ENCODE results near the gene LYAR.

LYAR gene

DNA sequence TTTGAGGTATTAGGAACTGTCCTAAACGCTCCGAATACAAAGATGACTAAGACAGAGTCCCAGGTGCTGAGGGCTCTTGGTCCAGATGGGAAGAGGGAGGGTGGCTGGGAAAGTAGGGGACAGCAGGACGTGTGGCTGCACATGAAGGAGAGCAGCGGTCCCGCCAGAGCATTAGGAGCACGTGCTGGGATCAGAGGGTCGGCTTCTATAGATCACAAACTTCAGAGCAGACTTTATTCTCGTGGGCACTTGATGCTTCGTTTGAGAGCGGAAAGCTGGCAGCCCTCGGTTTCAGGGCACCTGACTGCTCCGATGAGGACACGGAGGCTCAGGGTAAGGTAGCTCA lies 26.2 kb upstream of the LYAR start:
- no peaks in the 10 kb centered on the region for H3K27me3 ChIP-seq (replicated peaks; ENCODE audit: control insufficient read depth, insufficient read depth, low read length, poor library complexity, severe bottlenecking)
- H3K4me3 ChIP-seq (ENCODE audit: insufficient read depth, low read depth, low read length, poor library complexity, severe bottlenecking), result no peak overlapping the region
- H3K9me3 ChIP-seq (ENCODE audit: control insufficient read depth, low read length), result no peaks in the 10 kb centered on the region
- H3K36me3 ChIP-seq (ENCODE audit: control insufficient read depth, insufficient read depth, low read length), result peaks cover 62% of the 10 kb centered on the region
- no peaks in the 10 kb centered on the region for H3K4me1 ChIP-seq (ENCODE audit: control insufficient read depth, insufficient read depth, low read length, poor library complexity, severe bottlenecking)
- DNase-seq, result no peak
- no peak overlapping the region for H3K27ac ChIP-seq (ENCODE audit: insufficient read depth, low read length, poor library complexity, severe bottlenecking)

DNA sequence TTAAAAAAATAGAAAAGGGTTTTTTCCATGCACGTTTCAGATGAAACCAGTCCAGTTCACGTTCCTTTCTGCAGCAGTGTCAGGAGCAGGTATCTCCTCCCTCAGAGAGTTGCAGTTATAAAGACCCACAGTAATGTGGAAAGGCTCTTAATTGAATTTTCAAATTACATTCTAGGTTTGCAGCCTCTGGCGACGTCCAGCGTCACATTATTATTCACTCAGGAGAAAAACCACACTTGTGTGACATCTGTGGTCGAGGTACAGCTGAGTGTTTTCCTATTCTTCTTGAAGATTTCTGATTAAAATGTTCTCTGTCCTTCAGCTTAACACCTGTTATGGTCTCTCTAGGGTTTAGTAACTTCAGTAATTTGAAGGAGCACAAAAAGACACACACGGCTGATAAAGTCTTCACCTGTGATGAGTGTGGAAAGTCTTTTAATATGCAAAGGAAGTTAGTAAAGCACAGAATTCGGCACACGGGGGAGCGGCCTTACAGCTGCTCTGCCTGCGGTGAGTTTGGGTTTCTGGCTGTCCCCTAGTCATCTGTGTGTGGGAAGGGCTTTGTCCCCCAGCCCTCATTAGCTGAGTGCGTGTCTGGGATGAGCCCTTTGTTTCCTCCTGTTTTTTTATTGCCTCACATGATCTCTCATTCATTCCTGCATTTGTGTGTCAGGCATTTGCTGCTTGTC lies 25.7 kb upstream of the LYAR start:
- no peaks in the 10 kb centered on the region for H3K27me3 ChIP-seq (replicated peaks; ENCODE audit: control insufficient read depth, insufficient read depth, low read length, poor library complexity, severe bottlenecking)
- H3K27ac ChIP-seq (ENCODE audit: insufficient read depth, low read length, poor library complexity, severe bottlenecking), result no peak overlapping the region
- peaks cover 56% of the 10 kb centered on the region for H3K36me3 ChIP-seq (ENCODE audit: control insufficient read depth, insufficient read depth, low read length)
- DNase-seq, result no peak
- no peaks in the 10 kb centered on the region for H3K9me3 ChIP-seq (ENCODE audit: control insufficient read depth, low read length)
- H3K4me1 ChIP-seq (ENCODE audit: control insufficient read depth, insufficient read depth, low read length, poor library complexity, severe bottlenecking), result no peaks in the 10 kb centered on the region
- H3K4me3 ChIP-seq (ENCODE audit: insufficient read depth, low read depth, low read length, poor library complexity, severe bottlenecking), result no peak overlapping the region

DNA sequence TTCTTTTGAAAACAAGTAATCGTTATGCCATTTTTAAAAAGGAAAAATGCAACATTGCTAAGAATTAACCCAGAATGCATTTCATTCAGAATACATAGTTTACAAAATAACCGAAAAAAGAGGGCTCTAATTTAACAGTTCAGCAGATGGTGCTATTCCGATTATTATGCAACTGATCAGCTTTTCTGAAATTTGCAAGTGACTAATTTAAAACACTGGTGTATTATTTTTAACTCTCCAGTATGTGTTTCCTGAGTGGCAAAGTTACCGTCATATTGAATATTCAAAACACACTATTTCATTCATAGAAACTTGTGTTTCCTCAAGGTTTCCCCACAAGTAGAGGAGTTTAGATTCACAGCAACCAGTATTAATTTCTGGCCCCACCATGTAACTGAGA lies 21.2 kb upstream of the LYAR start:
- H3K4me3 ChIP-seq (ENCODE audit: insufficient read depth, low read depth, low read length, poor library complexity, severe bottlenecking), result no peak overlapping the region
- no peak overlapping the region for H3K27ac ChIP-seq (ENCODE audit: insufficient read depth, low read length, poor library complexity, severe bottlenecking)
- no peaks in the 10 kb centered on the region for H3K4me1 ChIP-seq (ENCODE audit: control insufficient read depth, insufficient read depth, low read length, poor library complexity, severe bottlenecking)
- no peaks in the 10 kb centered on the region for H3K27me3 ChIP-seq (replicated peaks; ENCODE audit: control insufficient read depth, insufficient read depth, low read length, poor library complexity, severe bottlenecking)
- H3K36me3 ChIP-seq (ENCODE audit: control insufficient read depth, insufficient read depth, low read length), result peaks cover 41% of the 10 kb centered on the region
- no peaks in the 10 kb centered on the region for H3K9me3 ChIP-seq (ENCODE audit: control insufficient read depth, low read length)
- DNase-seq, result no peak

DNA sequence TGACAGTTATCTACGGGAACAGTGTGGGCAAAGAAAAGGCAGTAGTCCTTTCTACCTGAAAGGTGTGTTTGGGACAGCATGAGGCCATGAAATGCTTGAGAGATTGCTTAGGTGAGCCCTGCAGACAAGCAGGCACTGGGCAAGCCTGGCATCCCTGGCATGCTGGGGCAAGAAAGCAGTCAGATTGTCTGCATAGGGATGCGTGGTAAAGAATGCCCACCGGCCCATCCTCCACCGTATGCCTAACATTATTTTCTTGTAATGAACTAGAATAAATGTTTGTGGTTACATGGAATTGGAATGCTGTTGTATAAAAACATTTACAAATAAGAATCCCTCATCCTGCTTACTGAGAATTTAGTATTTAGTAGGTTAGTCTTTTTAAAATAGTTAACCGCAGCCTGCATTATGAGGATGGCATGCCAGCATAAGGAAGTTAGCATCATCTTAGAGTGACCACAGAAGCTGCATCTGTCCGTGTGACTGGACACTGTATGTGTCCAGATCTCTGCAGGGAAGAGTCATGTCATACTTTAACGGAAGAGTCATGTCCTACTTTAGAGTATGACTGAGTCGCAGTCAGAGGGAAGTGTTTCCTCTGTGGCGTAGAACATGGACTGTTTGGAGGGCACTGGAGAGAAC lies 19.0 kb upstream of the LYAR start:
- Histone ChIP-seq H3K4me3 (ENCODE audit: insufficient read depth, low read depth, low read length, poor library complexity, severe bottlenecking) (no peak overlapping the region), H3K27ac (ENCODE audit: insufficient read depth, low read length, poor library complexity, severe bottlenecking) (no peak overlapping the region), H3K9me3 (ENCODE audit: control insufficient read depth, low read length) (no peaks in the 10 kb centered on the region), H3K27me3 (replicated peaks; ENCODE audit: control insufficient read depth, insufficient read depth, low read length, poor library complexity, severe bottlenecking) (no peaks in the 10 kb centered on the region), H3K36me3 (ENCODE audit: control insufficient read depth, insufficient read depth, low read length) (peaks cover 21% of the 10 kb centered on the region), H3K4me1 (ENCODE audit: control insufficient read depth, insufficient read depth, low read length, poor library complexity, severe bottlenecking) (no peaks in the 10 kb centered on the region)
- no peak for DNase-seq

DNA sequence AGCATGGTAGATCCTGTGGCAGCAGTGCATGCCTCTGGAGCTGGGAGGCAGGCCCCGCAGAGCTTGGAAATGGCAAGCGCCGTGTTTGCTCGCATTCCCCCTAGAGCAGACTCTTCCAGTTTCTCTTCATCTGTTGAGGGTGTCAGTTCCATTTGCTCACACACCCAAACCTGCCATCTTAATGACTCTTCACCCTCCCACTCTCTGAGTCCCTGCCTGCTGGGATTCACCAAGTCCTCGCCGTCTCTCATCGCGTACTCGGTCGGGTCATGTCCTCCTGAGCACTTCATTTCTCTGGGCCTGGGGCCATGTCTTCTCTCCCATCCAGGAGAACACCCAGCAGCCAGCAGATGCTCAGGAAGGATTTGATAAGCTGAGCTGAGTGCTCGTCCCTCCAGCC lies 17.0 kb upstream of the LYAR start:
- Histone ChIP-seq H3K36me3 (ENCODE audit: control insufficient read depth, insufficient read depth, low read length) (peaks cover 21% of the 10 kb centered on the region), H3K9me3 (ENCODE audit: control insufficient read depth, low read length) (no peaks in the 10 kb centered on the region), H3K27ac (ENCODE audit: insufficient read depth, low read length, poor library complexity, severe bottlenecking) (no peak overlapping the region), H3K4me1 (ENCODE audit: control insufficient read depth, insufficient read depth, low read length, poor library complexity, severe bottlenecking) (no peaks in the 10 kb centered on the region), H3K27me3 (replicated peaks; ENCODE audit: control insufficient read depth, insufficient read depth, low read length, poor library complexity, severe bottlenecking) (no peaks in the 10 kb centered on the region), H3K4me3 (ENCODE audit: insufficient read depth, low read depth, low read length, poor library complexity, severe bottlenecking) (no peak overlapping the region)
- no peak for DNase-seq

DNA sequence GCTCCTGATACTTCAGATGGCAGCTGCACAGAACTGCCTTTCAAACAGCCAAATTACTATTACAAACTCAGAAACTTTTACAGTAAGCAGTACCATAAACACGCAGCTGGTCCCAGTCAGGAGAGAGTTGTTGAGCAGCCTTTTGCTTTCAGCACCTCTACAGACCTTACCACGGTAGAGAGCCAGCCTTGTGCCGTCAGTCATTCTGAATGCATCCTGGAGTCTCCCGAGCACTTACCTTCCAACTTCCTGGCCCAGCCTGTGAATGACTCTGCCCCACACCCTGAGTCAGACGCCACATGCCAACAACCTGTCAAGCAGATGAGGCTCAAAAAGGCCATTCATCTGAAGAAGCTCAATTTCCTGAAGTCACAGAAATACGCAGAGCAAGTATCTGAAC lies 12.5 kb upstream of the LYAR start:
- Histone ChIP-seq H3K27me3 (replicated peaks; ENCODE audit: control insufficient read depth, insufficient read depth, low read length, poor library complexity, severe bottlenecking) (no peaks in the 10 kb centered on the region), H3K4me3 (ENCODE audit: insufficient read depth, low read depth, low read length, poor library complexity, severe bottlenecking) (no peak overlapping the region), H3K4me1 (ENCODE audit: control insufficient read depth, insufficient read depth, low read length, poor library complexity, severe bottlenecking) (no peaks in the 10 kb centered on the region), H3K27ac (ENCODE audit: insufficient read depth, low read length, poor library complexity, severe bottlenecking) (no peak overlapping the region), H3K9me3 (ENCODE audit: control insufficient read depth, low read length) (no peaks in the 10 kb centered on the region), H3K36me3 (ENCODE audit: control insufficient read depth, insufficient read depth, low read length) (peaks cover 28% of the 10 kb centered on the region)
- DNase-seq, result no peak

DNA sequence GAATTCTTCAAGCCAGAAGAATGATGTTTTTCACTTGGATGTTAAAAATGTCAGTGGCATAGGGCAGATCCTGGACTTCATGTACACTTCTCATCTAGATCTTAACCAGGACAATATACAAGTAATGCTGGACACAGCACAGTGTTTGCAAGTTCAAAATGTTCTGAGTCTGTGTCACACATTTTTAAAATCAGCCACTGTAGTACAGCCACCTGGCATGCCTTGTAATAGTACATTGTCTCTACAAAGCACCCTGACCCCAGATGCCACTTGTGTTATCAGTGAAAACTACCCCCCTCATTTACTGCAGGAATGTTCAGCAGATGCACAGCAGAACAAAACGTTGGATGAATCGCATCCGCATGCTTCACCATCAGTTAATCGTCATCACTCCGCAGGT lies 12.0 kb upstream of the LYAR start:
- no peak for DNase-seq
- Histone ChIP-seq H3K9me3 (ENCODE audit: control insufficient read depth, low read length) (no peaks in the 10 kb centered on the region), H3K27ac (ENCODE audit: insufficient read depth, low read length, poor library complexity, severe bottlenecking) (no peak overlapping the region), H3K4me1 (ENCODE audit: control insufficient read depth, insufficient read depth, low read length, poor library complexity, severe bottlenecking) (no peaks in the 10 kb centered on the region), H3K27me3 (replicated peaks; ENCODE audit: control insufficient read depth, insufficient read depth, low read length, poor library complexity, severe bottlenecking) (no peaks in the 10 kb centered on the region), H3K36me3 (ENCODE audit: control insufficient read depth, insufficient read depth, low read length) (peaks cover 24% of the 10 kb centered on the region), H3K4me3 (ENCODE audit: insufficient read depth, low read depth, low read length, poor library complexity, severe bottlenecking) (no peak overlapping the region)

DNA sequence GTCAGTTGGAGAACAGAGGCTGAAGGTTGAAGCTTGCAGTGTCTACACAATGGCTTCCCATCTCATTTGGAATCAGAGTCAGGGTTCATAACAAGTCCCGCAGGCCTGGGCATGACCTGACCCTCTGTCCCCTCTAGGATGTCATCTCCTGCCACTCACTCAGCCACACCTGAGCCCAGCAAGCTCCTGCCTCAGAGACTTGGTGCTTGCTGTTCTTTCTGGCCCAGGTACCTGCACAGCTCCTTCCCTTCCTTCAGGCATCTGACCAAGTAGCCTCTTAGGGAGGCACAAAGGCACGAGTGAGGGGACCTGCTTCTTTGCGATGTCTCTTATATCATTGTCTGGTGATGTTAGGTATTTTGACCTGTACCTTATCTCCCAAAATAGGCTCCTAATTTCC lies 9.1 kb upstream of the LYAR start:
- no peaks in the 10 kb centered on the region for H3K27me3 ChIP-seq (replicated peaks; ENCODE audit: control insufficient read depth, insufficient read depth, low read length, poor library complexity, severe bottlenecking)
- no peak overlapping the region for H3K27ac ChIP-seq (ENCODE audit: insufficient read depth, low read length, poor library complexity, severe bottlenecking)
- H3K4me1 ChIP-seq (ENCODE audit: control insufficient read depth, insufficient read depth, low read length, poor library complexity, severe bottlenecking), result no peaks in the 10 kb centered on the region
- H3K36me3 ChIP-seq (ENCODE audit: control insufficient read depth, insufficient read depth, low read length), result peaks cover 18% of the 10 kb centered on the region
- no peak for DNase-seq
- no peaks in the 10 kb centered on the region for H3K9me3 ChIP-seq (ENCODE audit: control insufficient read depth, low read length)
- H3K4me3 ChIP-seq (ENCODE audit: insufficient read depth, low read depth, low read length, poor library complexity, severe bottlenecking), result no peak overlapping the region

DNA sequence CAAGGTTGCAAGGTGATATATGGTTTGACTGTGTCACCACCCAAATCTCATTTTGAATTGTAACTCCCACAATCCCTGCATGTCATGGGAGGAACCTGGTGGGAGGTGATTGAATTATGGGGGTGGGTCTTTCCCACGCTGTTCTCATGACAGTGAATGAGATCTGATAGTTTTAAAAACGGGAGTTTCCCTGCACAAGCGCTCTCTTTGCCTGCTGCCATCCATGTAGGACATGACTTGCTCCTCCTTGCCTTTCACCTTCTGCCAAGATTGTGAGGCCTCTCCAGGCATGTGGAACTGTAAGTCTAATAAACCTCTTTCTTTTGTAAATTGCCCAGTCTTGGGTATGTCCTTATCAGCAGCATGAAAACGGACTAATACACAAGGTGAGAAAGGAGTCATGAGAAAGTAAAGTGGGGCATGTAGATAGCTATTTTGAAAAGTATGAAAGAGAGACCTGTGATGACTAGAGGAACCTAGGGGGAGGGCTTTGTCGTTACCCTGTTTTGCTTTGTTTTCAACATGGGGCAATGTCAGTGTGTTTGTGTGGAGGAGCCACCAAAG lies 6.4 kb upstream of the LYAR start:
- peaks cover 10% of the 10 kb centered on the region for H3K36me3 ChIP-seq (ENCODE audit: control insufficient read depth, insufficient read depth, low read length)
- no peak for DNase-seq
- H3K4me1 ChIP-seq (ENCODE audit: control insufficient read depth, insufficient read depth, low read length, poor library complexity, severe bottlenecking), result peaks cover 4% of the 10 kb centered on the region
- no peak overlapping the region for H3K4me3 ChIP-seq (ENCODE audit: insufficient read depth, low read depth, low read length, poor library complexity, severe bottlenecking)
- no peaks in the 10 kb centered on the region for H3K9me3 ChIP-seq (ENCODE audit: control insufficient read depth, low read length)
- no peak overlapping the region for H3K27ac ChIP-seq (ENCODE audit: insufficient read depth, low read length, poor library complexity, severe bottlenecking)
- no peaks in the 10 kb centered on the region for H3K27me3 ChIP-seq (replicated peaks; ENCODE audit: control insufficient read depth, insufficient read depth, low read length, poor library complexity, severe bottlenecking)

DNA sequence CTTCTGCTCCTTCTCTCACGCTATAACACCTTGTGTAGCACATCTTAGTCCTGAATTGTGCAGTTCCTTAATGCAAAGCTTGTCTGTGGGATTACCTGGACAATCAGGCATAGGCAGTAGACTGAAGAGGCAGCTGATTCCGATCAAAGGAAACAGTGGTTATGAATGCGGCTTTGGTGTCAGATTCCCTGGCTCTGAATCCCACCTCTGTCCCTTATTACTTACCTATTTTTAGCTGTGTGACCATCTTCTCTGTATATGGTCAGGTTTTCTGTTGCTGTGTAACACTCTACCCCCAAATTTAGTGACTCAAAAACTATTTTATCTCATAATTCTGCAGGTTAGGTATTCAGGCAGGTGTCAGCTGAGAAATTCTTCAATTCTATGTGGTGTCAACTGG lies 3.3 kb upstream of the LYAR start:
- H3K4me1 ChIP-seq (ENCODE audit: control insufficient read depth, insufficient read depth, low read length, poor library complexity, severe bottlenecking), result peaks cover 19% of the 10 kb centered on the region
- no peaks in the 10 kb centered on the region for H3K9me3 ChIP-seq (ENCODE audit: control insufficient read depth, low read length)
- no peaks in the 10 kb centered on the region for H3K27me3 ChIP-seq (replicated peaks; ENCODE audit: control insufficient read depth, insufficient read depth, low read length, poor library complexity, severe bottlenecking)
- no peak overlapping the region for H3K27ac ChIP-seq (ENCODE audit: insufficient read depth, low read length, poor library complexity, severe bottlenecking)
- no peak overlapping the region for H3K4me3 ChIP-seq (ENCODE audit: insufficient read depth, low read depth, low read length, poor library complexity, severe bottlenecking)
- DNase-seq, result no peak
- peaks cover 4% of the 10 kb centered on the region for H3K36me3 ChIP-seq (ENCODE audit: control insufficient read depth, insufficient read depth, low read length)

Measured in effector memory CD4-positive, alpha-beta T cell (primary cell).